IPS-18a (cell line): ENCODE data around the gene ZNF555.

ENCODE experiments used
- H3K27ac ChIP-seq: one replicate; pipeline ENCODE4 v1.5.1; 2013; ENCODE audit warnings: low read length
- H3K27me3 ChIP-seq: one replicate; pipeline ENCODE4 v1.6.1; 2013; ENCODE audit warnings: mild to moderate bottlenecking, low read length; ENCODE audit not compliant: control insufficient read depth, insufficient read depth
- H3K36me3 ChIP-seq: one replicate; pipeline ENCODE4 v1.6.1; 2013; ENCODE audit warnings: low read depth, low read length; ENCODE audit not compliant: control insufficient read depth
- H3K4me1 ChIP-seq: one replicate; pipeline ENCODE4 v1.6.1; 2013; ENCODE audit warnings: low read depth, low read length; ENCODE audit not compliant: control insufficient read depth
- H3K4me3 ChIP-seq: one replicate; pipeline ENCODE4 v1.5.1; 2013; ENCODE audit warnings: low read length
- H3K9ac ChIP-seq: one replicate; pipeline ENCODE4 v1.6.1; 2013; ENCODE audit warnings: mild to moderate bottlenecking, low read length, moderate library complexity
- H3K9me3 ChIP-seq: one replicate; pipeline ENCODE4 v1.6.1; 2013; ENCODE audit warnings: low read depth, low read length; ENCODE audit not compliant: control insufficient read depth

ZNF555 gene

DNA sequence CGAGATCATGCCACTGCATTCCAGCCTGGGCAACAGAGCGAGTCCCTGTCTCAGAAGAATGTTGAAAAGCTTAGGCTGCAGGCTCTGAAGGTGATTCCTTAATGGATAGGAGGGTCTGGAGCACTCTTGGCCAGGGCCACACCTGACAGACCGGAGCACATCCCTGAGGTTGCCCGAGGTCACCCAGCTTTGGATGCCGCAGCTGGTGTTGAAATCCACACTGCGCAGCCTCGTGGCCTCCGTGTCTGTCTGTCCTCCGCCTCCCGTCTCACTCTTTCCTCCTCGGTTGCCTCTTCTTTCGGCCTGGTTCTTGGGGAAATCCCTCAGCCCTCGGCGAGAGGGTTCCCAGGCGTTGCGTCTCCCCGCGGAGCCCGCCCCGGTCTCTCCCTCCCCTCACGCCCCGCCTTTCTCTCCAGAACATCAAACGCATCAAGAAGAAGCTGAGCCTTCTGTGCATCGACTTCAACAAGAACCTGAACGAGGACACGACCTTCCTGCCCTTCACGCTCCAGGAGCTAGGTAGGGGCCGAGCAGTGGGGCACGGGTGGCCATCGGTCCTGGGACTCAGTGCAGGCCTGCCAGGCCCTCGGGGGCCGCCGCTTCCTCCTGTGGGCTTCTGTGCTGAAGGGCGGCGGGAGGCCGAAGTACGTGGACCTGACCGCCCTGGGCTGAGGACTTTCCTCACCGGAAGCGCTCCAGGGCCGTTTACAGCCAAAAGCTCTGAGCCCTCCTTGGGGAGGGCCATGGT is 41.8 kb upstream of the ZNF555 start:
- Histone ChIP-seq H3K4me3 (no peak overlapping the region), H3K27ac (no peak overlapping the region), H3K27me3 (no peaks in the 10 kb centered on the region), H3K4me1 (no peaks in the 10 kb centered on the region), H3K9ac (no peak overlapping the region), H3K36me3 (peaks cover 59% of the 10 kb centered on the region), H3K9me3 (no peaks in the 10 kb centered on the region)

- no peak overlapping the region for H3K9ac ChIP-seq
- peaks cover 55% of the 10 kb centered on the region for H3K36me3 ChIP-seq
- no peaks in the 10 kb centered on the region for H3K9me3 ChIP-seq
- H3K27me3 ChIP-seq, result no peaks in the 10 kb centered on the region
- H3K4me1 ChIP-seq, result no peaks in the 10 kb centered on the region
- H3K27ac ChIP-seq, result no peak overlapping the region
- no peak overlapping the region for H3K4me3 ChIP-seq
Observed at GRCh38 chr19:2800506-2800905, 40.8 kb upstream of the ZNF555 start.

- Histone ChIP-seq H3K4me1 (no peaks in the 10 kb centered on the region), H3K27me3 (no peaks in the 10 kb centered on the region), H3K4me3 (no peak overlapping the region), H3K36me3 (peaks cover 59% of the 10 kb centered on the region), H3K9ac (no peak overlapping the region), H3K27ac (no peak overlapping the region), H3K9me3 (no peaks in the 10 kb centered on the region)
Observed at GRCh38 chr19:2802826-2803225, 38.4 kb upstream of the ZNF555 start.

GRCh38 chr19:2803486-2804155 is 37.7 kb upstream of the ZNF555 start:
- H3K9me3 ChIP-seq, result no peaks in the 10 kb centered on the region
- H3K27ac ChIP-seq, result no peak overlapping the region
- peaks cover 63% of the 10 kb centered on the region for H3K36me3 ChIP-seq
- no peaks in the 10 kb centered on the region for H3K27me3 ChIP-seq
- no peak overlapping the region for H3K9ac ChIP-seq
- H3K4me3 ChIP-seq, result no peak overlapping the region
- no peaks in the 10 kb centered on the region for H3K4me1 ChIP-seq

DNA sequence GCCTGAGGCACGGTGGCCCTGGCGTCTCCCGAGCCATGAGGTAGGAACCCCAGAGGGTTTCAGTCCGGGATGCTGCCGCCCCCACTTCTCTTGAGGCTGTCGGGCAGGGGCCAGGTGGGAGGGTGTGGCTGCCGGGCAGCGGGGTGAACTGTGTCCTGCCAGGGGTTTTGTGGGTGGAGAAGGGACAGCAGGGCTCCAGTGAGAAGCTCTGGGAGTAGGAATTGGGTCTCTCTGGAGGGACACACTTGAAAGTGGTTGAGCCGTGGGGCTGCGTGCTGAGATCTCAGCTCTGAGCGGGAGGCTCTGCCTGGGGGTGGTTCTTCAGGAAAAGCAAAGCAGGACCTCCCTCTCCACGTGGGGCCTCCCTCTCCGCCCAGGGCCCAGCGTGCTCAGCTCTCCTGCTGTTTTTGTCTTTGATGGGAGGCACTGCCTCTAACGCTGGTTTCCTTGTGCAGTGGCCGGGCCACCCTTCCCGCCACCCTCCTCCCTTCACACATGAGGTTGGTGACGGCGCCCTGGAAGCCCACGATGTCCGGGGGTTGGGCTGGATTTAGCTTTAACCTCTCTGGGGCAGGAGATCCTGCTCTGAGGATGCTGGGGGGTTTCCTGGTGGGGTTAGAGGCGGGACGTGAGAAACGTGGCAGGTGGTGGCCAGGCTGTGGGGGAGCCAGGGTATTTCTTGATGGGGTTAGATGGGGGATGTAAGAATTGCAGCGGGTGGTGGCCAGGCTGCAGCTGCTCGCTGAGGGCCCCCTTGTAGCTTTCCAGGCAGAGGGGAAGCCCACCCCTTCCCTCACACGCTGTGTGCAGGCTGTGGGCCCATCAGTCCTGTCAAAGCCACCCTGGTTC is 36.9 kb upstream of the ZNF555 start:
- no peak overlapping the region for H3K9ac ChIP-seq
- no peaks in the 10 kb centered on the region for H3K27me3 ChIP-seq
- H3K9me3 ChIP-seq, result no peaks in the 10 kb centered on the region
- no peak overlapping the region for H3K27ac ChIP-seq
- H3K4me3 ChIP-seq, result no peak overlapping the region
- H3K36me3 ChIP-seq, result peaks cover 64% of the 10 kb centered on the region
- H3K4me1 ChIP-seq, result no peaks in the 10 kb centered on the region

- no peak overlapping the region for H3K27ac ChIP-seq
- no peaks in the 10 kb centered on the region for H3K4me1 ChIP-seq
- no peak overlapping the region for H3K9ac ChIP-seq
- no peaks in the 10 kb centered on the region for H3K27me3 ChIP-seq
- H3K4me3 ChIP-seq, result no peak overlapping the region
- no peaks in the 10 kb centered on the region for H3K9me3 ChIP-seq
- peaks cover 66% of the 10 kb centered on the region for H3K36me3 ChIP-seq
Observed at GRCh38 chr19:2805261-2805900, 35.9 kb upstream of the ZNF555 start.

- H3K27me3 ChIP-seq, result no peaks in the 10 kb centered on the region
- peaks cover 66% of the 10 kb centered on the region for H3K36me3 ChIP-seq
- no peaks in the 10 kb centered on the region for H3K9me3 ChIP-seq
- H3K4me1 ChIP-seq, result no peaks in the 10 kb centered on the region
- H3K4me3 ChIP-seq, result no peak overlapping the region
- no peak overlapping the region for H3K9ac ChIP-seq
- H3K27ac ChIP-seq, result no peak overlapping the region
Observed at GRCh38 chr19:2805991-2806649, 35.2 kb upstream of the ZNF555 start.

- Histone ChIP-seq H3K27me3 (no peaks in the 10 kb centered on the region), H3K9me3 (no peaks in the 10 kb centered on the region), H3K36me3 (peaks cover 72% of the 10 kb centered on the region), H3K27ac (no peak overlapping the region), H3K4me3 (no peak overlapping the region), H3K4me1 (no peaks in the 10 kb centered on the region), H3K9ac (no peak overlapping the region)
Observed at GRCh38 chr19:2806736-2807378, 34.4 kb upstream of the ZNF555 start.

GRCh38 chr19:2807379-2808128 is 33.7 kb upstream of the ZNF555 start:
- Histone ChIP-seq H3K9ac (no peak overlapping the region), H3K9me3 (no peaks in the 10 kb centered on the region), H3K4me3 (no peak overlapping the region), H3K27me3 (no peaks in the 10 kb centered on the region), H3K27ac (no peak overlapping the region), H3K36me3 (peaks cover 70% of the 10 kb centered on the region), H3K4me1 (no peaks in the 10 kb centered on the region)
